GM12878 (cell line): ENCODE data around the gene KAZN. TPM values are rescaled to one million over a fixed set of nuclear protein-coding genes. Genes with fewer than 3 reads are reported as not detected.

Source experiments
- ATAC-seq: fragments of 200-7000 bp; cut with Tn5 transposase; 3 replicates; pipeline ENCODE4 v1.9.1; 2020; ENCODE audit warnings: mild to moderate bottlenecking, moderate library complexity
- BruUV-seq: library from RNA; stranded (reverse); fragments of 400-500 nt; replicated peaks from 2 replicates; lab custom pipeline; 2021; lab: Mats Ljungman, UMichigan
- CTCF ChIA-PET: fragments of 300-600 bp; sonication (Branson Sonifier 250); formaldehyde crosslinking; extraction: SDS; loops from one replicate; lab custom pipeline; 2021; ENCODE audit warnings: inconsistent platforms; lab: Yijun Ruan, JAX
- POLR2A ChIA-PET: fragments of 350-600 bp; formaldehyde crosslinking; extraction: SDS; loops from one replicate; lab custom pipeline; 2021; ENCODE audit warnings: inconsistent platforms; lab: Charles Lee
- RAD21 ChIA-PET: fragments of 300-600 bp; sonication (Branson Sonifier 250); formaldehyde crosslinking; loops from one replicate; lab custom pipeline; 2023; ENCODE audit warnings: antibody characterized with exemption; ENCODE audit not compliant: unreplicated experiment; lab: Charles Lee
- SMC1A ChIA-PET: fragments of 300-600 bp; sonication (Branson Sonifier 250); formaldehyde crosslinking; loops from one replicate; lab custom pipeline; 2023; ENCODE audit not compliant: unreplicated experiment, uncharacterized antibody; lab: Charles Lee
- DNase-seq: peaks from one replicate; pipeline ENCODE4 v3.0.0-alpha.2; 2011; ENCODE audit warnings: low read depth, low spot score
- FAIRE-seq: peaks from 3 replicates; lab custom pipeline; 2011; peaks lifted over from hg19 to GRCh38; lab: Jason Lieb, UNC
- H2AFZ ChIP-seq: 2 replicates; pipeline ENCODE4 v1.6.0; 2011; ENCODE audit warnings: low read depth, low read length, control low read depth; ENCODE audit not compliant: control insufficient read depth
- H3K27ac ChIP-seq: 2 replicates; pipeline ENCODE4 v1.5.1; 2011; ENCODE audit warnings: control low read depth; ENCODE audit not compliant: control insufficient read depth, insufficient read depth
- H3K27me3 ChIP-seq, 2 experiments: replicated peaks in 1 of 2; 2 replicates each; pipeline versions ENCODE4 v1.6.0 to v1.6.1; 2011; ENCODE audit warnings: low read length in 1 of 2; ENCODE audit not compliant: control insufficient read depth in 2 of 2, insufficient read depth in 2 of 2
- H3K36me3 ChIP-seq, 2 experiments: 2 replicates each; pipeline ENCODE4 v1.5.1; 2011; ENCODE audit warnings: low read length in 1 of 2; ENCODE audit not compliant: control insufficient read depth in 2 of 2, insufficient read depth in 2 of 2
- H3K4me1 ChIP-seq: 2 replicates; pipeline ENCODE4 v1.6.1; 2011; ENCODE audit warnings: mild to moderate bottlenecking, low read length, moderate library complexity, mixed read lengths; ENCODE audit not compliant: control insufficient read depth, insufficient read depth
- H3K4me2 ChIP-seq: 2 replicates; pipeline ENCODE4 v1.6.0; 2011; ENCODE audit warnings: control low read depth; ENCODE audit not compliant: control insufficient read depth, insufficient read depth
- H3K4me3 ChIP-seq: fragments of 200-600 bp; sonication (generic); 2 replicates; pipeline ENCODE4 v1.5.1; 2016
- H3K79me2 ChIP-seq: 2 replicates; pipeline ENCODE4 v1.6.0; 2011; ENCODE audit warnings: low read length; ENCODE audit not compliant: control insufficient read depth, insufficient read depth
- H3K9ac ChIP-seq: 2 replicates; pipeline ENCODE4 v1.8.0; 2011; ENCODE audit warnings: low read length, control low read depth, mixed read lengths; ENCODE audit not compliant: control insufficient read depth, insufficient read depth
- H3K9me3 ChIP-seq: replicated peaks from 3 replicates; pipeline ENCODE4 v1.5.1; 2011; ENCODE audit warnings: mild to moderate bottlenecking, low read length; ENCODE audit not compliant: control insufficient read depth, insufficient read depth
- H4K20me1 ChIP-seq: 2 replicates; pipeline ENCODE4 v1.6.0; 2011; ENCODE audit not compliant: control insufficient read depth, insufficient read depth
- ASH2L ChIP-seq: fragments of 300-600, 200-600 bp; sonication (generic); IDR thresholded peaks from 2 replicates; pipeline ENCODE4 v1.6.1; 2017; ENCODE audit warnings: low read depth, mild to moderate bottlenecking, borderline replicate concordance
- ATF2 ChIP-seq: IDR thresholded peaks from 2 replicates; pipeline ENCODE4 v1.6.1; 2012; ENCODE audit warnings: low read length, inconsistent platforms
- EGR1 ChIP-seq, 2 experiments: IDR thresholded peaks; 1 replicate in 1 of 2; 2 replicates in 1 of 2; pipeline ENCODE4 v1.6.1; 2011 to 2012; ENCODE audit warnings: low read depth in 2 of 2, low read length in 2 of 2, borderline replicate concordance in 1 of 2, mild to moderate bottlenecking in 1 of 2, moderate library complexity in 1 of 2
- ELK1 ChIP-seq: IDR thresholded peaks from 2 replicates; pipeline ENCODE4 v1.6.1; 2012; ENCODE audit warnings: low read depth, low read length, improper control_type of control experiment
- ETV6 ChIP-seq, 2 experiments: fragments of 450-650 bp in 1 of 2; IDR thresholded peaks in 1 of 2; conservative IDR thresholded peaks in 1 of 2; 2 replicates each; pipeline ENCODE4 v1.6.1; 2014; ENCODE audit warnings: antibody characterized with exemption in 1 of 2, borderline replicate concordance in 1 of 2, low read depth in 1 of 2, mild to moderate bottlenecking in 1 of 2, moderate library complexity in 1 of 2
- IKZF1 ChIP-seq: fragments of 450-650 bp; conservative IDR thresholded peaks from 2 replicates; pipeline ENCODE4 v1.6.1; 2017; ENCODE audit warnings: antibody characterized with exemption, mild to moderate bottlenecking
- KAT2A ChIP-seq: conservative IDR thresholded peaks from 2 replicates; pipeline ENCODE4 v1.6.1; 2011; ENCODE audit warnings: low read depth, low read length; ENCODE audit not compliant: control insufficient read depth
- MXI1 ChIP-seq: fragments of 150-350 bp; IDR thresholded peaks from 2 replicates; pipeline ENCODE4 v1.6.1; 2011; ENCODE audit warnings: low read depth, mild to moderate bottlenecking, inconsistent platforms, low read length, improper control_type of control experiment
- MYB ChIP-seq: fragments of 150-350 bp; IDR thresholded peaks from 2 replicates; pipeline ENCODE4 v1.6.1; 2014; ENCODE audit warnings: mild to moderate bottlenecking, low read depth, low read length, borderline replicate concordance
- POLR2AphosphoS2 ChIP-seq: IDR thresholded peaks from 2 replicates; pipeline ENCODE4 v1.6.1; 2011; ENCODE audit warnings: low read depth, mild to moderate bottlenecking, low read length, improper control_type of control experiment, moderate library complexity
- RB1 ChIP-seq: fragments of 450-650 bp; formaldehyde crosslinking; IDR thresholded peaks from 2 replicates; pipeline ENCODE4 v1.6.1; 2017; ENCODE audit warnings: mild to moderate bottlenecking, borderline replicate concordance
- SMARCA5 ChIP-seq: fragments of 450-650 bp; IDR thresholded peaks from 2 replicates; pipeline ENCODE4 v1.6.1; 2017; ENCODE audit warnings: mild to moderate bottlenecking
- SREBF2 ChIP-seq: IDR thresholded peaks from 2 replicates; pipeline ENCODE4 v1.6.1; 2012; ENCODE audit warnings: mild to moderate bottlenecking, low read length
- STAT3 ChIP-seq: IDR thresholded peaks from 2 replicates; pipeline ENCODE4 v1.6.1; 2011; ENCODE audit warnings: low read depth, low read length, improper control_type of control experiment
- SUPT20H ChIP-seq: IDR thresholded peaks from 2 replicates; pipeline ENCODE4 v1.6.1; 2011; ENCODE audit warnings: low read depth, mild to moderate bottlenecking, low read length, moderate library complexity, borderline replicate concordance; ENCODE audit not compliant: control insufficient read depth
- TCF3 ChIP-seq: IDR thresholded peaks from 2 replicates; pipeline ENCODE4 v1.6.1; 2012; ENCODE audit warnings: low read depth, mild to moderate bottlenecking, low read length, borderline replicate concordance; ENCODE audit not compliant: insufficient read depth
- YBX1 ChIP-seq: fragments of 450-650 bp; IDR thresholded peaks from 2 replicates; pipeline ENCODE4 v1.6.1; 2016; ENCODE audit warnings: antibody characterized with exemption
- ZZZ3 ChIP-seq: IDR thresholded peaks from 2 replicates; pipeline ENCODE4 v1.6.1; 2011; ENCODE audit warnings: low read depth; ENCODE audit not compliant: control insufficient read depth, insufficient read length
- WGBS: methylation state at CpG from one replicate; pipeline ENCODE4 v1.1.6; 2016; ENCODE audit warnings: low lambda C conversion rate; ENCODE audit not compliant: insufficient replicate concordance, insufficient coverage; ENCODE audit errors: missing lambda C conversion rate; 5-methylcytosine and 5-hydroxymethylcytosine counted together
- in situ Hi-C: fragments of 300-500 bp; cut with MboI; formaldehyde crosslinking; loops from 9 replicates; pipeline ENCODE4 v1.14.3; 2018; ENCODE audit warnings: mixed read lengths
- intact Hi-C: fragments of 100-400 bp; cut with micrococcal nuclease; formaldehyde crosslinking; loops from one replicate; pipeline ENCODE4 v1.14.2; 2022; ENCODE audit not compliant: unreplicated experiment
- polyA plus RNA-seq, 11 experiments: library from polyadenylated mRNA; depleted of rRNA in 4 of 11; unstranded in 6 of 11; stranded (reverse) in 5 of 11; fragments of >200 nt; fragmentation: Nextera tagmentation in 4 of 11; fragmentation: Illumina TruSeq in 1 of 11; extraction: Ambion mirVana in 4 of 11; extraction: Trizol in 1 of 11; gene quantifications; 1 replicate in 1 of 11; 2 replicates in 10 of 11; pipeline versions ENCODE4 v1.2.1 to v1.2.3, GENCODE V29; 2011 to 2016; ENCODE audit warnings: inconsistent platforms in 2 of 11, missing spikeins in 2 of 11, low read depth in 1 of 11
- total RNA-seq, 4 experiments: library from RNA; depleted of rRNA in 3 of 4; stranded (reverse); fragments of >200 nt in 3 of 4; fragmentation: Illumina TruSeq in 1 of 4; extraction: Trizol in 1 of 4; gene quantifications; 2 replicates each; pipeline versions ENCODE4 v1.2.1 to v1.2.3, GENCODE V29; 2013 to 2021

KAZN gene
- total and polyA plus RNA-seq, 10 of the 15 experiments (the other 5 are each of a cell fraction or from before 2014, with no cell fraction given) = 0.72 to 4.0 (median 1.2) TPM

GRCh38 chr1:14567056-14567455, 31.4 kb upstream of the KAZN start:
- ChIA-PET POLR2A (no interaction called here), SMC1A (interaction anchor here (1.1 to 2.3 kb wide), 2 partner anchors 10 to 13 kb away, joined by 3 to 6 read pairs; no protein-coding TSS in a partner anchor), RAD21 (no interaction called here), CTCF (interaction anchor here (0.6 to 1.6 kb wide), 3 partner anchors 10 to 459 kb away, joined by 3 to 5 read pairs (median 3); no protein-coding TSS in a partner anchor)
- Histone ChIP-seq H3K4me3 (no peak overlapping the region), H3K27me3 (no peaks in the 10 kb centered on the region), H3K9me3 (no peaks in the 10 kb centered on the region; the same call in 2 of the 3 replicates), H3K4me2 (no peak overlapping the region), H3K79me2 (no peaks in the 10 kb centered on the region), H3K27ac (no peak overlapping the region), H3K36me3 (no peaks in the 10 kb centered on the region), H3K4me1 (no peaks in the 10 kb centered on the region), H2AFZ (no peak overlapping the region), H4K20me1 (no peaks in the 10 kb centered on the region), H3K9ac (no peak overlapping the region)
- WGBS = 20% methylated on average over 2 of the region's 2 CpGs
- BruUV-seq = no TSS peak
- TF ChIP-seq POLR2AphosphoS2 (no peak), SMARCA5 (no peak), ELK1 (no peak), ZZZ3 (no peak), RB1 (no peak), MYB (no peak), EGR1 (IDR thresholded peaks at IDR 0.05; ENCODE audit: borderline replicate concordance in 1 of 2, low read depth in 2 of 2, low read length in 2 of 2) (no peak), KAT2A (no peak), ATF2 (no peak), ASH2L (no peak), IKZF1 (no peak), SREBF2 (no peak), TCF3 (no peak), MXI1 (no peak), STAT3 (no peak), YBX1 (no peak), SUPT20H (no peak), ETV6 (conservative IDR thresholded peaks at IDR 0.05 in 1 of 2, IDR thresholded peaks at IDR 0.05 in 1 of 2; ENCODE audit: borderline replicate concordance in 1 of 2, low read depth in 1 of 2) (no peak)
- DNase-seq (no peak), ATAC-seq (no peak), FAIRE-seq (no peak)
- intact Hi-C loops (no loop called here), in situ Hi-C loops (no loop called here)
